ENCODE data around the gene GINS2. TPM values are rescaled to one million over a fixed set of nuclear protein-coding genes. Genes with fewer than 3 reads are reported as not detected.

GINS2 gene
- total RNA-seq, 1 experiment from 2014 or later: 52.7 TPM

- Mint-ChIP-seq H3K4me1 (peaks cover 22 to 33% of the 10 kb centered on the region in 2 experiments), H3K36me3 (ENCODE audit: insufficient read depth in 1 of 3, low read depth in 3 of 3) (no peaks in the 10 kb centered on the region), H3K27me3 (ENCODE audit: low read depth) (no peaks in the 10 kb centered on the region; the same call in 1 of the 2 replicates), H3K4me3 (no peak overlapping the region; a peak in 1 of 5 replicates), H3K27ac (no peak overlapping the region; a peak in 2 of 7 replicates), H3K9me3 (no peaks in the 10 kb centered on the region; a peak in 1 of 5 replicates)
- no peak overlapping the region for H3K9ac ChIP-seq (ENCODE audit: extremely low read depth, insufficient read length, low read length)
- H3T11ph ChIP-seq (ENCODE audit: low read length): no peak overlapping the region
- no peak overlapping the region for H4K5ac ChIP-seq (ENCODE audit: insufficient read length, low read depth, low read length)
- no peaks in the 10 kb centered on the region for H3K27me3 ChIP-seq (ENCODE audit: insufficient read depth, low read length)
- no peak overlapping the region for H3K23ac ChIP-seq (ENCODE audit: insufficient read length, low read depth, low read length)
- H3K4ac ChIP-seq (ENCODE audit: low read depth, low read length): no peak overlapping the region
- H2BK12ac ChIP-seq (ENCODE audit: insufficient read length, low read depth, low read length): no peak overlapping the region
- H4K91ac ChIP-seq (ENCODE audit: insufficient read length, low read depth, low read length): no peak overlapping the region
- no peak overlapping the region for H2BK5ac ChIP-seq (ENCODE audit: insufficient read length, low read length)
- no peak for TF ChIP-seq CTCF (conservative IDR thresholded peaks at IDR 0.05)
- peak overlapping the region; percentile 14 for H3K4me2 ChIP-seq (ENCODE audit: insufficient read depth, insufficient read length, low read length)
- no peak overlapping the region for H2BK15ac ChIP-seq (ENCODE audit: low read depth, low read length)
- H3K4me1 ChIP-seq (ENCODE audit: insufficient read depth, low read length): no peaks in the 10 kb centered on the region; the same call in 1 of the 2 replicates
- no peak overlapping the region for H2BK20ac ChIP-seq (ENCODE audit: low read depth, low read length, poor library complexity, severe bottlenecking)
- WGBS (ENCODE audit: extremely low coverage, insufficient read length, low lambda C conversion rate): no CpG with 5 or more reads among the region's 11 CpGs
- no peak overlapping the region for H2BK120ac ChIP-seq (ENCODE audit: low read depth, low read length, poor library complexity, severe bottlenecking)
- no peak overlapping the region for H3K14ac ChIP-seq (ENCODE audit: insufficient read depth, low read length)
- no peak overlapping the region for H2AK5ac ChIP-seq (ENCODE audit: insufficient read length, low read length)
- no peak overlapping the region for H3K56ac ChIP-seq (ENCODE audit: insufficient read length, low read depth, low read length)
- H4K20me1 ChIP-seq (ENCODE audit: control insufficient read depth, insufficient read depth, insufficient read length): no peaks in the 10 kb centered on the region
- no peak overlapping the region for H2AFZ ChIP-seq (ENCODE audit: low read length)
- no peaks in the 10 kb centered on the region for H3K79me1 ChIP-seq (ENCODE audit: insufficient read depth, low read depth, low read length, poor library complexity, severe bottlenecking)
- no peaks in the 10 kb centered on the region for H3K9me3 ChIP-seq (ENCODE audit: control insufficient read depth, low read depth, low read length)
- H4K8ac ChIP-seq (replicated peaks; ENCODE audit: insufficient read length, low read depth, low read length): no peak overlapping the region
- H3K18ac ChIP-seq (ENCODE audit: insufficient read length, low read depth, low read length): no peak overlapping the region
- no peaks in the 10 kb centered on the region for H3K79me2 ChIP-seq (ENCODE audit: insufficient read depth, low read length)
- H3K23me2 ChIP-seq (ENCODE audit: insufficient read length, low read depth, low read length, poor library complexity, severe bottlenecking): no peaks in the 10 kb centered on the region
- H3K27ac ChIP-seq (ENCODE audit: insufficient read length, low read depth, low read length): no peak overlapping the region
- DNase-seq: peak; percentile 91
These were observed 45.1 kb upstream of the GINS2 start for GRCh38 chr16:85733839-85734170.
